HG03520 (cell line): ENCODE results near the gene FOXP1.

Experiments used
- ATAC-seq: cut with Tn5 transposase; IDR thresholded peaks from one replicate; pipeline ENCODE4 v1.9.1; 2021; ENCODE audit warnings: mild to moderate bottlenecking, moderate library complexity; ENCODE audit not compliant: unreplicated experiment

The FOXP1 gene

DNA sequence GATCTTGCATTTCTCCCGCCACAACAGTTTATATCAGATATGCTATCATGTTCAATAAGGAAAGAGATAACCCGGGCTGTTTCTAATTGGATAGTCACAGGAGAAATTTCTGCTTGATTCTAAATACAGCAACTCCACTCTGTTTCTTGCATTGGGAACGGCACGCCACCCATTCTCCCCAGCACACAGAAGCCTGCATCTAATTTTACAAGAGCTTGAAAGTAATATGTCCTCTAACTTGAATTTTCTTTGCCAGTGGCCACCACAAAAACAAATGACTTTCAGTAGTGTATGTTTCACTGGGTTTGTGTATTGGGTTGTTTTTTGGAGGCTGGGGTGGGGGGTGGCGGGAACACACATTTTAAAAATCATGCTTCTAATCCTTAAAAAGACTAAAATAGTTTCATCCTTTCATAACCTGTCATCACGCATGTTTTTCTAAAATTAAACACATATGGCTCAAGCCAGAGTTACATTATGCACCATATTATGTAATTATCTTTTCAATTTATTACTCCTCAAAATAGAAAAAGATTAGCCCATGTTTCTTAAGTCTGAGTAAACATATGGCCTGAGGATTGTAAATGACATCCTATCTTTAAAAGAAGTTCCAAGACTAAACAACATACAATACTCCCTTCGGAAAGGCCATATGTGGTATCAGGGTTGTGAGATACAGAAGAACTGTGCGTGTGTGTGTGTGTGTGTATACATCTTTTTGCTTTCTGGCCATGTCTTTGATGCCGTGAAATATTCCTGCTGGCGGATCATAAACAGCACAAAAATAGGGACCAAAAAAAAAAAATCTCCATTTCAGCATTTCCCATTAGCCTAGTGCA lies 176.3 kb downstream of the FOXP1 start:
- ATAC-seq: no peak

- no peak for ATAC-seq
Measured at GRCh38 chr3:71402911-71403310, 180.6 kb downstream of the FOXP1 start.

DNA sequence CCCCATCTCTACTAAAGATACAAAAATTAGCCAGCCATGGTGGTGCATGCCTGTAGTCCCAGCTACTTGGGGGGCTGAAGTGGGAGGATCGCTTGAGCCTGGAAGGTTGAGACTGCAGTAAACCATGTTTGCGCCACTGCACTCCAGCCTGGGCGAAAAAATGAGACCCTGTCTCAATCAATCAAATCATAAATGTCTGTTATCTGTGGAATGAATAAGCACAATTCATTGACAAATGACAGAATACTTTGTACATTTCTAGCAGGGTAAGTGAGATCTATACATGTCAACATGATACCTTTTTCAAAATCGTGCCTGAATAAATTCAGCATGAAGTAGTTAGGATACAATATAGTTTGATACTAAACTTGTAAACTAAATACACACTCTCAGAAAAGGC lies 181.2 kb downstream of the FOXP1 start:
- no peak for ATAC-seq

- no peak for ATAC-seq
Measured at GRCh38 chr3:71401695-71402231, 181.8 kb downstream of the FOXP1 start.

- no peak for ATAC-seq
Measured at GRCh38 chr3:71400986-71401451, 182.5 kb downstream of the FOXP1 start.

- no peak for ATAC-seq
Measured at GRCh38 chr3:71399478-71399877, 184.1 kb downstream of the FOXP1 start.

DNA sequence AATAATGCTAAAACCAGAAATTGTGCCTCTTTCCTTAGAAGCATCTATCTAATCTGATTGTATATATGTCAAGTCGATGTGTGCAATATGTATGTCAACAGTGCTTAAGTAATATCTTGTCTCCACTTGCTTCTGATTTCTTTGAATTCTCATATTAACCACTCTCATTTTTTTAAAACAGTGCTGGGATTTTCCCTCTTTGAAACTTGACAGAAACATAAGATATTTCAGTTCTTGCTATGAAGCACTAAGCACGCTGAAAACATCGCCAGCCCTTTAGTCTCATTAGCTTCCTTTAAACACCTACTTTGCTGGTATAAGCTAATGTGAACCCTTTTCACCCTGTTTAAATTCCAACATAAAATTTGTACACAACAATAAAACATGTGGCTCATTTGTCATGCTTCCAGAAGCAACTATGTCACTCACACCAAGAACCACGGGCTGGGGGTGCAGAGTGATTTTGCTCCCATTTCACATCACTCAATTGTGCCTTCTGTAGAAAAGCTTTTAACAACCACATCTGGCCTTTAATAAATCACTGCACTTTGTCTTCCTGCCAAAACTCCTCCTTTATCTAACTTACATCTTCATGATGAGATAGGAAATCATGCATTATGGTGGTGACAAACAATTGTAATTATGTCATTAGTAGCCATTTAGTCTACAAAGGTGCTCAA lies 185.2 kb downstream of the FOXP1 start:
- ATAC-seq: no peak

GRCh38 chr3:71397726-71398125 lies 185.8 kb downstream of the FOXP1 start:
- ATAC-seq: no peak

GRCh38 chr3:71397046-71397445 lies 186.5 kb downstream of the FOXP1 start:
- no peak for ATAC-seq

- ATAC-seq: no peak
Measured at GRCh38 chr3:71395927-71396695, 187.4 kb downstream of the FOXP1 start.

DNA sequence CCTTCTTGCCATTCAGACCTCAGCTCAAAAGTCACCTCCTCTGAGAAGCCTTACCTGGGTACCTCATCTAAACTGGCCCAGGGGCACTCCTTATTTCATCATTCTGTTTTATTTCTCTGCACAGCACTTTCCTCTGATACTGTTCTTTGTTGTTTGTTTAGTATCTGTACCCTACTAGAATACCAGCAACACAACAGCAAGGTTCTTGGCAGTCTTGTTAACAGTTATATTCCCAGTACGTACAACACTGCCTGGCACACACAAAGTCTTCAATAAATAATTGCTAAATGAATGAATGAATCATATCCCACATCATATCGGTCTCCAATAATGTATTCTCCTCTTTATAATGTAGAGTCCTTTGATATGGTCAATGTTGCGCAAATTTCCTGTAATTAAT lies 188.1 kb downstream of the FOXP1 start:
- ATAC-seq: no peak

DNA sequence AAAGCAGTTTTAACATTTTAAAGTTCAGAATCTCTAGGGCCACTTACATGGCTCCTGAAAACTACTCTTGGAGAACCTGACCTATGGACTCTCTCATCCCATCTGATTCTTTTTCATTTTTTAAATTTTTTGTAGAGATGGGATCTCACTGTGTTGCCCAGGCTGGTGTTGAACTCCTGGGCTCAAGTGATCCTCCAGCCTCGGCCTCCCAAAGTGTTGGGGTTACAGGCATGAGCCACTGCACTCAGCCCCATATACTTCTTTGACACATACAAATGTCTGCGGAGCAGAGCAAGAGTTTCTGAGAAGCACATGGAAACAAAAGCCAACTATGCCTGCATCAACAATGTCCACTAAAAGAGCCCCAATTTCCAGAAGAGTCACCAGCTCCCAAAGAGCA lies 189.8 kb downstream of the FOXP1 start:
- ATAC-seq: no peak

DNA sequence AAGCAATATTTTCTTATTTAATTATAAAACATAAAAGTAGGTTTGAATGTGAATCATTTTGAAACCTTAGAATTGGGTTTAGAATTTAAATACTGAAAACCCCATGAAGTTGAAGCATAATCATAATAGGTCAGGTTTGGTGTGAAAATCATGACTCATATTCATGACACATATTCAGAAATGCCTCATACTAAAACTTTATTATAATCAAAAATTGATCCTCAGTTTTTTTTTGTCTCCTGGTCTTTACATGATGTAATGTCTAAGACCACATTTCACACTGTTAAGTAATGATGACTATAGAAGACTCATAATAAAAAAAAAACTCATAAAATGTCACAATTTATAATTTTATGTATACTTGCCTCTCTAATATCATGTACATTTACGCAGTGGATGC lies 190.4 kb downstream of the FOXP1 start:
- ATAC-seq: peak; percentile 49

DNA sequence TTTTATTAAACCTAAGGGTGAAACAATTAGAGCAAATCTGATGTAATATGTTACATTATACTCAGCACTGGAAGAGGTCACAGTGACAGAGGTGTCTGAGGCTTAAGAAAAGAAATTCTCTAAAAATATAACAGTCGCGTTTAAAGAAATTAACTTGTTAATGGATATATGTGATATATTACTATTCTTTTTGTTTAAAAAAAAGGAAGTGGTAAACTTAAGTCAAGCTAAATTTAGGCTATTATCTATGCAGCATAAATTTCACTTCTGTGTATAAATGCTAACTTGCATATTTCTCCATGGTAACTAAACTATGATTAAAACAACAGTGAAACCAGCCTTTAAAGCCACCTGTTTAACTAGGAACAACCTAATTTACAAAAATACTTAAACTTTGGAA lies 191.3 kb downstream of the FOXP1 start:
- peak; percentile 87 for ATAC-seq

DNA sequence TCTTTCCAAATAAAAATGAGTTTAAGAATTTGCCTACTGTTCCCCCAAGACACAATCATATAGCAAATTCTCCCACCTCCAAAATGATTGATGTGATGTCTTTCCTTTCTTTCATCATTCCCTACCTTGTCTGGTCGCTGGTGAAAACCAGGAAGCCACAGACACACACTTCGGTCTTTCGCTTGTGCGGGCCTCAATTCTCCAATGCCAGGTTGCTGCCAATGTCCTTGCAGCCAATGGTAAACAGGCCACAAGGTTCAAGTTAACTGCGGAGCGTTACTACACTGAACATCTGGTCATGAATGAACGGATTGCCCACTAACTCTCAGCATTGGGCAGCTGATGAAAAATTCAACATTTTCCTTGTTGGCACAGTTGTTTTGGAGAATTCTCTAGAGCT lies 192.2 kb downstream of the FOXP1 start:
- no peak for ATAC-seq

GRCh38 chr3:71389911-71390573 lies 193.5 kb downstream of the FOXP1 start:
- ATAC-seq: no peak

DNA sequence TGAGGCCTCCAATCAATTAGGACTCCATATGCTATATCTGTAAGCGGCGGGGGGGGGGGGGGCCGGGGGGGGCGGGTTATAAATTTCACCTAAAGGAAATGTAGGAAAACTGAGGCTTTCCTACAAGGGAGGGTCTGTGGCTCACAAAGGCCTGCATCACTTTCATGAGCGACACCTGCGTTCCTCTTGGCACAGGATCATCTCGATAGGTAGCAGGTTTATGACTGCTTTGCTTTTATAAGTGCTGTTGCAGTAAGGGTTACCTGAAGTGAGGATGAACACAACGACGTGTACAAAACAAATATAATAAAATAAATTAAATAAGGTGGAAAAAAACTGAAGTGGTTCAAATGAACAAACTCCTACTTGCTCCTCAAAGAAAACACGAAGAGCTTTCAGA lies 194.3 kb downstream of the FOXP1 start:
- no peak for ATAC-seq

- ATAC-seq: no peak
Measured at GRCh38 chr3:71388535-71389120, 194.9 kb downstream of the FOXP1 start.

GRCh38 chr3:71387586-71387985 lies 195.9 kb downstream of the FOXP1 start:
- ATAC-seq: no peak
